Measurements from ENCODE around the gene TLE5.

- TF ChIP-seq POLR2AphosphoS5 (IDR thresholded peaks at IDR 0.05): no peak
- TF ChIP-seq CTCF (IDR thresholded peaks at IDR 0.05): no peak
Measured at GRCh38 chr19:3017923-3018322, 44.4 kb downstream of the TLE5 start.

Measured in upper lobe of left lung (tissue), 4 donors.